ENCODE results near the gene TUBGCP6. TPM values are rescaled to one million over a fixed set of nuclear protein-coding genes. Genes with fewer than 3 reads are reported as not detected.
"Not testable (repeated sequence)": the region's sequence is repeated elsewhere in the genome, so short reads cannot be mapped to it uniquely, and the experiment has no call there.

Gene TUBGCP6
- polyA plus RNA-seq, 12 donors, result 18.2 to 36.0 (median 28.9) TPM; not detected in 1

- no peak for DNase-seq
These were observed 74.1 kb downstream of the TUBGCP6 start, which contains the start of gene PANX2 for GRCh38 chr22:50170453-50171318. PANX2 (plus strand) TSS chr22:50170731; CDS start chr22:50170731, 0 bp downstream.

DNA sequence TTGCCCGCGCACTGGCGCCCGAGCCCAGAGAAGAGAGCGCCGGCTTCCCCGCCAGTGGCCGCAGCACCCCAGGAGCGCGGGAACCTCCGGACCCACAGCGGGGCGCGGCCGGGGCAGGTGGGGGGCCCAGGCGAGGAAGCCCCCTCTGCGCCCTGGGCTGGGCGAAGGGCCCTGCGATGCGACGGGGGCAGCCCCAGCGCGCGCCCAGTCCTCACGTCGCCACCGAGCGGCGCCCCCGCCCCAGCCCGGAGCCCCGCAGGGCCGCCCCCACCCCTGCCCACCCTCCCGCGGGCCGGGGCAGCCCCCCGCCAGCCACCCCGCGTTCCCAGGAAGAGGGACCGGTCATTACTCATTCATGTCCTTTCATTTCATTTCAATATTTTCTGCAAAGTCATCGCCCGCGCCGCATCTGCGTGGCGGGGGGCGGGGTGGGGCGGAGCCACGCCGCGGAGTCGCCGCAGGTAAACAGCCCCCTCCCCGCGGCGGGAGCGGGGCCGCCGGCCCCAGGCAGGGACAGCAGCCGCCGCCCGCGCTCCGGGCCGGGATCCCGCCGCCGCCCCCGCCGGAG lies 75.0 kb downstream of the TUBGCP6 start:
- no peak for DNase-seq

- DNase-seq, result no peak
These were observed 75.6 kb downstream of the TUBGCP6 start for GRCh38 chr22:50169181-50169759.

- not testable (repeated sequence) for DNase-seq
These were observed 76.2 kb downstream of the TUBGCP6 start for GRCh38 chr22:50168490-50169180.

GRCh38 chr22:50167689-50168489 lies 76.9 kb downstream of the TUBGCP6 start:
- no peak for DNase-seq

Other genes with a start within 250 kb of the TUBGCP6 start
- gene IL17REL, start 232.3 kb downstream of the TUBGCP6 start, polyA plus RNA-seq (ENCODE audit: insufficient read length in 12 of 12), result under 1 TPM in 3 of 12 donors, not detected in 9; 0.07 to 0.92 (median 0.10) TPM
- gene TTLL8, start 186.7 kb downstream of the TUBGCP6 start, polyA plus RNA-seq (ENCODE audit: insufficient read length in 12 of 12), result not detected
- gene MLC1, start 159.6 kb downstream of the TUBGCP6 start, polyA plus RNA-seq (ENCODE audit: insufficient read length in 12 of 12), result 1 to 10 TPM in 4 of 12 donors, under 1 TPM in 6, not detected in 2; 0.59 to 3.3 (median 0.93) TPM
- gene MOV10L1, start 155.0 kb downstream of the TUBGCP6 start, polyA plus RNA-seq (ENCODE audit: insufficient read length in 12 of 12), result under 1 TPM in 9 of 12 donors, not detected in 3; 0.10 to 0.73 (median 0.49) TPM
- gene PANX2, start 74.3 kb downstream of the TUBGCP6 start, polyA plus RNA-seq (ENCODE audit: insufficient read length in 12 of 12), result under 1 TPM in 7 of 12 donors, not detected in 5; 0.05 to 0.43 (median 0.16) TPM
- gene TRABD, start 59.1 kb downstream of the TUBGCP6 start, polyA plus RNA-seq (ENCODE audit: insufficient read length in 12 of 12), result 10 to 100 TPM in 11 of 12 donors, not detected in 1; 13.4 to 21.8 (median 15.0) TPM
- gene SELENOO, start 44.0 kb downstream of the TUBGCP6 start, polyA plus RNA-seq (ENCODE audit: insufficient read length in 12 of 12), result 10 to 100 TPM in 7 of 12 donors, 1 to 10 TPM in 4, not detected in 1; 7.9 to 18.4 (median 10.6) TPM
- gene HDAC10, start 6.2 kb upstream of the TUBGCP6 start, polyA plus RNA-seq (ENCODE audit: insufficient read length in 12 of 12), result 10 to 100 TPM in 11 of 12 donors, not detected in 1; 10.6 to 40.6 (median 13.2) TPM
- gene MAPK12, start 16.7 kb upstream of the TUBGCP6 start, polyA plus RNA-seq (ENCODE audit: insufficient read length in 12 of 12), result 100 to 1,000 TPM in 1 of 12 donors, 10 to 100 TPM in 10, 1 to 10 TPM in 1; 9.0 to 156 (median 18.0) TPM
- gene MAPK11, start 25.4 kb upstream of the TUBGCP6 start, polyA plus RNA-seq (ENCODE audit: insufficient read length in 12 of 12), result 1 to 10 TPM in 11 of 12 donors, not detected in 1; 4.4 to 7.4 (median 5.5) TPM
- gene PLXNB2, start 62.6 kb upstream of the TUBGCP6 start, polyA plus RNA-seq (ENCODE audit: insufficient read length in 12 of 12), result 100 to 1,000 TPM in 3 of 12 donors, 10 to 100 TPM in 8, not detected in 1; 67.3 to 124 (median 74.3) TPM
- 10 to 100 TPM in 1 of 12 donors, 1 to 10 TPM in 9, not detected in 2; 4.0 to 11.9 (median 4.4) TPM for gene DENND6B, start 82.0 kb upstream of the TUBGCP6 start, polyA plus RNA-seq (ENCODE audit: insufficient read length in 12 of 12)
- 10 to 100 TPM in 11 of 12 donors, not detected in 1; 23.5 to 43.1 (median 30.7) TPM for gene PPP6R2, start 98.3 kb upstream of the TUBGCP6 start, polyA plus RNA-seq (ENCODE audit: insufficient read length in 12 of 12)
- 10 to 100 TPM in 11 of 12 donors, not detected in 1; 28.1 to 48.3 (median 35.0) TPM for gene SBF1, start 230.0 kb upstream of the TUBGCP6 start, polyA plus RNA-seq (ENCODE audit: insufficient read length in 12 of 12)
- 1 to 10 TPM in 1 of 12 donors, under 1 TPM in 9, not detected in 2; 0.16 to 1.6 (median 0.34) TPM for gene ADM2, start 236.5 kb upstream of the TUBGCP6 start, polyA plus RNA-seq (ENCODE audit: insufficient read length in 12 of 12)
- under 1 TPM in 3 of 12 donors, not detected in 9; 0.16 to 0.20 (median 0.18) TPM for gene MIOX, start 241.8 kb upstream of the TUBGCP6 start, polyA plus RNA-seq (ENCODE audit: insufficient read length in 12 of 12)

All from muscle of arm (tissue), 12 donors.